Measurements from ENCODE around the gene FADS3. TPM values are rescaled to one million over a fixed set of nuclear protein-coding genes. Genes with fewer than 3 reads are reported as not detected.

Gene FADS3
- total and polyA plus RNA-seq, 2 donors (not counting 1 experiment from before 2014, with no cell fraction given): 225 to 256 TPM

DNA sequence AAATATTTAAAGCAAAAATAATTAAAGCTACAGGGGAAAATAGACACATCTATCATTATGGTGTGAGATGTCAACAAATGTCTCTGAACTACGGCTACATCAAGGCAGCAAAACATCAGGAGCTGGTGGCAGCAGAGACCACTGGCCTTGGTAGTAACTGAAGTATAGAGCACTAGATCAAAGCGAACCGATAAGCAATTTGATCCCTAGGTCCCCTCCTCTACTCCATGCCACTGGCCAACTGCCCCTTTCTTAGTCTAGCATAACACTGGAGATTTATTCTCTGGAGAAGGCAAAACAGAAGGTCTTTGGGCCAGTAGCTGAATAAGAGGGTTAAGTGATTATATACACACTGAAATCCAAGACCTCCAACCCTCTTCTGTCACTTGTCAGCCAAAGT lies 39.6 kb upstream of the FADS3 start:
- CTCF ChIA-PET: no interaction called here

DNA sequence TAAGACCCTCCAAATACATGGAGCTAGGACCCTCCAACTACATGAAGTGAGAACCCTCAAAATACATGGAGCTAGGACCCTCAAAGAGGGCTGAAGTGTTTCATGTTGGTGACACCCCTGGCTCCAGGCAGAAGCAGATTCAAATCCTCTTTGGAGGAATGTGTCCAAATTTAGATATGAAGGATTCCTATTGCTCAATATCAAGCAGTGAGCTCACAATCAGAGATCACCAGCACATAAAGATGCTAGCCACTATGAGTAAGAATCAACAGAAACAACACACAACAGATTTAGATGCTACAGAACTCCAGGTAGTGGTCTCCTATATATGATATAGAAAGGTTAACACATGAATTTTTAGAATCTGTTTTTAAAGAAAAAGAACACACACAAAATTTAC lies 37.3 kb upstream of the FADS3 start:
- ChIA-PET POLR2A (no interaction called here), CTCF (interaction anchor here (1.0 to 1.6 kb wide), 8 partner anchors 18 to 154 kb away, joined by 3 to 5 read pairs (median 4); no protein-coding TSS in a partner anchor)
- Mint-ChIP-seq H3K4me1 (no peaks in the 10 kb centered on the region), H3K27ac (no peak overlapping the region), H3K27me3 (peaks cover 27% of the 10 kb centered on the region), H3K4me3 (no peak overlapping the region), H3K9me3 (ENCODE audit: insufficient read depth) (no peaks in the 10 kb centered on the region)
- Histone ChIP-seq H2AFZ (ENCODE audit: insufficient read depth, low read depth, low read length, poor library complexity, severe bottlenecking) (no peak overlapping the region), H4K20me1 (ENCODE audit: control insufficient read depth, insufficient read depth, low read length, poor library complexity, severe bottlenecking) (no peaks in the 10 kb centered on the region), H3K9ac (ENCODE audit: low read length) (no peak overlapping the region), H3K36me3 (replicated peaks in 1 of 2; ENCODE audit: control extremely low read depth in 1 of 2, control insufficient read depth in 1 of 2, extremely low read depth in 1 of 2, insufficient read depth in 2 of 2, low read length in 1 of 2) (no peaks in the 10 kb centered on the region), H3K4me2 (replicated peaks; ENCODE audit: low read depth, low read length, poor library complexity, severe bottlenecking) (no peak overlapping the region), H3K79me2 (ENCODE audit: control insufficient read depth, insufficient read depth, low read length) (no peaks in the 10 kb centered on the region), H3K27me3 (replicated peaks in 1 of 4; ENCODE audit: control extremely low read depth in 1 of 4, control insufficient read depth in 3 of 4, insufficient read depth in 4 of 4, low read length in 3 of 4) (peaks cover 0 to 10% (median 2%) of the 10 kb centered on the region in 4 experiments), H3K4me1 (ENCODE audit: control insufficient read depth in 2 of 2, insufficient read depth in 2 of 2, low read length in 2 of 2) (no peaks in the 10 kb centered on the region), H3K4me3 (ENCODE audit: control extremely low read depth in 1 of 5, extremely low read depth in 1 of 5, insufficient read depth in 1 of 5, low read depth in 2 of 5, low read length in 4 of 5) (no peak overlapping the region), H3K9me3 (ENCODE audit: control extremely low read depth in 1 of 3, control insufficient read depth in 2 of 3, insufficient read depth in 1 of 3, low read length in 2 of 3) (peaks cover 0 to 10% (median 5%) of the 10 kb centered on the region in 3 donors), H3K27ac (ENCODE audit: low read length in 2 of 2) (no peak overlapping the region)
- ATAC-seq (ENCODE audit: low read depth) (no peak), DNase-seq (no peak)
- intact Hi-C loops (cut with micrococcal nuclease): no loop called here
- TF ChIP-seq EZH2 (IDR thresholded peaks at IDR 0.05; ENCODE audit: borderline replicate concordance, insufficient read depth, low read depth, low read length, poor library complexity, severe bottlenecking): no peak
- TF ChIP-seq, protein P1, sequence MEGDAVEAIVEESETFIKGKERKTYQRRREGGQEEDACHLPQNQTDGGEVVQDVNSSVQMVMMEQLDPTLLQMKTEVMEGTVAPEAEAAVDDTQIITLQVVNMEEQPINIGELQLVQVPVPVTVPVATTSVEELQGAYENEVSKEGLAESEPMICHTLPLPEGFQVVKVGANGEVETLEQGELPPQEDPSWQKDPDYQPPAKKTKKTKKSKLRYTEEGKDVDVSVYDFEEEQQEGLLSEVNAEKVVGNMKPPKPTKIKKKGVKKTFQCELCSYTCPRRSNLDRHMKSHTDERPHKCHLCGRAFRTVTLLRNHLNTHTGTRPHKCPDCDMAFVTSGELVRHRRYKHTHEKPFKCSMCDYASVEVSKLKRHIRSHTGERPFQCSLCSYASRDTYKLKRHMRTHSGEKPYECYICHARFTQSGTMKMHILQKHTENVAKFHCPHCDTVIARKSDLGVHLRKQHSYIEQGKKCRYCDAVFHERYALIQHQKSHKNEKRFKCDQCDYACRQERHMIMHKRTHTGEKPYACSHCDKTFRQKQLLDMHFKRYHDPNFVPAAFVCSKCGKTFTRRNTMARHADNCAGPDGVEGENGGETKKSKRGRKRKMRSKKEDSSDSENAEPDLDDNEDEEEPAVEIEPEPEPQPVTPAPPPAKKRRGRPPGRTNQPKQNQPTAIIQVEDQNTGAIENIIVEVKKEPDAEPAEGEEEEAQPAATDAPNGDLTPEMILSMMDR (IDR thresholded peaks at IDR 0.05): no peak

More for the DNA sequence above, 39.6 kb upstream of the FADS3 start:
- POLR2A ChIA-PET: no interaction called here
- WGBS (ENCODE audit: insufficient coverage): no CpG with 5 or more reads among the region's 3 CpGs
- intact Hi-C loops (cut with micrococcal nuclease): no loop called here
- Histone ChIP-seq H3K4me2 (replicated peaks; ENCODE audit: low read depth, low read length, poor library complexity, severe bottlenecking) (no peak overlapping the region), H3K9ac (ENCODE audit: low read length) (no peak overlapping the region), H3K4me1 (ENCODE audit: control insufficient read depth in 2 of 2, insufficient read depth in 2 of 2, low read length in 2 of 2) (no peaks in the 10 kb centered on the region), H3K36me3 (replicated peaks in 1 of 2; ENCODE audit: control extremely low read depth in 1 of 2, control insufficient read depth in 1 of 2, extremely low read depth in 1 of 2, insufficient read depth in 2 of 2, low read length in 1 of 2) (no peaks in the 10 kb centered on the region), H3K9me3 (ENCODE audit: control extremely low read depth in 1 of 3, control insufficient read depth in 2 of 3, insufficient read depth in 1 of 3, low read length in 2 of 3) (peaks cover 0 to 16% (median 5%) of the 10 kb centered on the region in 3 donors), H3K4me3 (ENCODE audit: control extremely low read depth in 1 of 5, extremely low read depth in 1 of 5, insufficient read depth in 1 of 5, low read depth in 2 of 5, low read length in 4 of 5) (no peak overlapping the region), H4K20me1 (ENCODE audit: control insufficient read depth, insufficient read depth, low read length, poor library complexity, severe bottlenecking) (no peaks in the 10 kb centered on the region), H3K27me3 (replicated peaks in 1 of 4; ENCODE audit: control extremely low read depth in 1 of 4, control insufficient read depth in 3 of 4, insufficient read depth in 4 of 4, low read length in 3 of 4) (peaks cover 0 to 11% (median 4%) of the 10 kb centered on the region in 4 experiments), H3K27ac (ENCODE audit: low read length in 2 of 2) (no peak overlapping the region), H3K79me2 (ENCODE audit: control insufficient read depth, insufficient read depth, low read length) (no peaks in the 10 kb centered on the region), H2AFZ (ENCODE audit: insufficient read depth, low read depth, low read length, poor library complexity, severe bottlenecking) (no peak overlapping the region)
- H3K27me3 Mint-ChIP-seq: peaks cover 29% of the 10 kb centered on the region
- H3K4me3 Mint-ChIP-seq: no peak overlapping the region
- no peaks in the 10 kb centered on the region for H3K4me1 Mint-ChIP-seq
- TF ChIP-seq, protein P1 (IDR thresholded peaks at IDR 0.05): no peak
- TF ChIP-seq EZH2 (IDR thresholded peaks at IDR 0.05; ENCODE audit: borderline replicate concordance, insufficient read depth, low read depth, low read length, poor library complexity, severe bottlenecking): no peak
- H3K9me3 Mint-ChIP-seq (ENCODE audit: insufficient read depth): peaks cover 1% of the 10 kb centered on the region
- DNase-seq (no peak), ATAC-seq (ENCODE audit: low read depth) (no peak)
- no peak overlapping the region for H3K27ac Mint-ChIP-seq
